Measurements from ENCODE around the gene ENTPD2. TPM values are rescaled to one million over a fixed set of nuclear protein-coding genes. Genes with fewer than 3 reads are reported as not detected.

The ENTPD2 gene
- total RNA-seq, 1 experiment from 2014 or later: 4.0 TPM

- no peak overlapping the region for H2BK15ac ChIP-seq (ENCODE audit: low read depth, low read length)
- no peak overlapping the region for H4K8ac ChIP-seq (replicated peaks; ENCODE audit: insufficient read length, low read depth, low read length)
- H3K4ac ChIP-seq (ENCODE audit: low read depth, low read length): no peak overlapping the region
- H3K23me2 ChIP-seq (ENCODE audit: insufficient read length, low read depth, low read length, poor library complexity, severe bottlenecking): no peaks in the 10 kb centered on the region
- H3K4me2 ChIP-seq (ENCODE audit: insufficient read depth, insufficient read length, low read length): no peak overlapping the region
- H3K79me1 ChIP-seq (ENCODE audit: insufficient read depth, low read depth, low read length, poor library complexity, severe bottlenecking): no peaks in the 10 kb centered on the region
- peaks cover 3 to 7% of the 10 kb centered on the region in 2 experiments; a peak in 4 of 5 replicates for H3K9me3 Mint-ChIP-seq
- no peaks in the 10 kb centered on the region for H3K4me1 ChIP-seq (ENCODE audit: insufficient read depth, low read length)
- no peak overlapping the region for H3K4me3 Mint-ChIP-seq
- H2BK12ac ChIP-seq (ENCODE audit: insufficient read length, low read depth, low read length): no peak overlapping the region
- H3K27ac Mint-ChIP-seq: no peak overlapping the region
- H3K9me3 ChIP-seq (ENCODE audit: control insufficient read depth, low read depth, low read length): peaks cover 16% of the 10 kb centered on the region
- H3K27me3 Mint-ChIP-seq (ENCODE audit: low read depth): no peaks in the 10 kb centered on the region; the same call in 1 of the 2 replicates
- H3K36me3 Mint-ChIP-seq (ENCODE audit: insufficient read depth in 1 of 3, low read depth in 3 of 3): peaks cover 10 to 21% (median 15%) of the 10 kb centered on the region in 3 experiments
- H2BK20ac ChIP-seq (ENCODE audit: low read depth, low read length, poor library complexity, severe bottlenecking): no peak overlapping the region
- H3K4me1 Mint-ChIP-seq: no peaks in the 10 kb centered on the region
- H3T11ph ChIP-seq (ENCODE audit: low read length): no peak overlapping the region
- no peak overlapping the region for H2AK5ac ChIP-seq (ENCODE audit: insufficient read length, low read length)
- H4K91ac ChIP-seq (ENCODE audit: insufficient read length, low read depth, low read length): no peak overlapping the region
- H3K56ac ChIP-seq (ENCODE audit: insufficient read length, low read depth, low read length): no peak overlapping the region
- no peak overlapping the region for H3K14ac ChIP-seq (ENCODE audit: insufficient read depth, low read length)
- no peak overlapping the region for H2AFZ ChIP-seq (ENCODE audit: low read length)
- no peak overlapping the region for H2BK5ac ChIP-seq (ENCODE audit: insufficient read length, low read length)
- no peak overlapping the region for H3K18ac ChIP-seq (ENCODE audit: insufficient read length, low read depth, low read length)
- no peaks in the 10 kb centered on the region for H3K79me2 ChIP-seq (ENCODE audit: insufficient read depth, low read length)
- H4K20me1 ChIP-seq (ENCODE audit: control insufficient read depth, insufficient read depth, insufficient read length): no peaks in the 10 kb centered on the region
- H4K5ac ChIP-seq (ENCODE audit: insufficient read length, low read depth, low read length): no peak overlapping the region
- no CpG with 5 or more reads among the region's 37 CpGs for WGBS (ENCODE audit: extremely low coverage, insufficient read length, low lambda C conversion rate)
- H3K23ac ChIP-seq (ENCODE audit: insufficient read length, low read depth, low read length): no peak overlapping the region
- TF ChIP-seq, protein P1, sequence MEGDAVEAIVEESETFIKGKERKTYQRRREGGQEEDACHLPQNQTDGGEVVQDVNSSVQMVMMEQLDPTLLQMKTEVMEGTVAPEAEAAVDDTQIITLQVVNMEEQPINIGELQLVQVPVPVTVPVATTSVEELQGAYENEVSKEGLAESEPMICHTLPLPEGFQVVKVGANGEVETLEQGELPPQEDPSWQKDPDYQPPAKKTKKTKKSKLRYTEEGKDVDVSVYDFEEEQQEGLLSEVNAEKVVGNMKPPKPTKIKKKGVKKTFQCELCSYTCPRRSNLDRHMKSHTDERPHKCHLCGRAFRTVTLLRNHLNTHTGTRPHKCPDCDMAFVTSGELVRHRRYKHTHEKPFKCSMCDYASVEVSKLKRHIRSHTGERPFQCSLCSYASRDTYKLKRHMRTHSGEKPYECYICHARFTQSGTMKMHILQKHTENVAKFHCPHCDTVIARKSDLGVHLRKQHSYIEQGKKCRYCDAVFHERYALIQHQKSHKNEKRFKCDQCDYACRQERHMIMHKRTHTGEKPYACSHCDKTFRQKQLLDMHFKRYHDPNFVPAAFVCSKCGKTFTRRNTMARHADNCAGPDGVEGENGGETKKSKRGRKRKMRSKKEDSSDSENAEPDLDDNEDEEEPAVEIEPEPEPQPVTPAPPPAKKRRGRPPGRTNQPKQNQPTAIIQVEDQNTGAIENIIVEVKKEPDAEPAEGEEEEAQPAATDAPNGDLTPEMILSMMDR (conservative IDR thresholded peaks at IDR 0.05): no peak
- no peak overlapping the region for H2BK120ac ChIP-seq (ENCODE audit: low read depth, low read length, poor library complexity, severe bottlenecking)
- no peak for DNase-seq
- no peak overlapping the region for H3K9ac ChIP-seq (ENCODE audit: extremely low read depth, insufficient read length, low read length)
- H3K27me3 ChIP-seq (ENCODE audit: insufficient read depth, low read length): no peaks in the 10 kb centered on the region
- H3K27ac ChIP-seq (ENCODE audit: insufficient read length, low read depth, low read length): no peak overlapping the region
Measured at GRCh38 chr9:137103206-137103999, 49.5 kb upstream of the ENTPD2 start.

Data from H9 (cell line).